K562 (cell line): Measurements from ENCODE around the gene ATAD3B. TPM values are rescaled to one million over a fixed set of nuclear protein-coding genes. Genes with fewer than 3 reads are reported as not detected.

Experiments used
- KDM4B ChIP-seq, 2 experiments: fragments of 450-650 bp in 1 of 2; sonication (generic) in 1 of 2; IDR thresholded peaks; 2 replicates each; pipeline ENCODE4 v1.6.1; 2016 to 2017; ENCODE audit warnings: borderline replicate concordance in 2 of 2, antibody characterized with exemption in 1 of 2, low read depth in 1 of 2, mild to moderate bottlenecking in 1 of 2
- NR2C2 ChIP-seq, 2 experiments: fragments of 200-800 bp in 1 of 2; sonication (Bioruptor generic) in 1 of 2; sonication (generic) in 1 of 2; formaldehyde crosslinking in 1 of 2; IDR thresholded peaks; 2 replicates each; pipeline versions ENCODE4 v1.6.1 to v1.8.0; 2016 to 2022; ENCODE audit warnings: mild to moderate bottlenecking in 1 of 2, missing compliant biosample characterization in 1 of 2, missing genetic modification characterization in 1 of 2, missing genetic modification reagents in 1 of 2
- NRF1 ChIP-seq, 2 experiments: fragments of 450-650 bp; IDR thresholded peaks in 1 of 2; conservative IDR thresholded peaks in 1 of 2; 2 replicates each; pipeline ENCODE4 v1.6.1; 2014; ENCODE audit warnings: mild to moderate bottlenecking in 2 of 2
- SAP30 ChIP-seq: fragments of 200-600 bp; sonication (generic); IDR thresholded peaks from 2 replicates; pipeline ENCODE4 v1.6.1; 2012; ENCODE audit warnings: borderline replicate concordance, low read depth, mild to moderate bottlenecking, moderate library complexity, low read length, control low read depth, inconsistent platforms; ENCODE audit not compliant: insufficient read depth, poor library complexity, severe bottlenecking
- SIRT6 ChIP-seq: IDR thresholded peaks from one replicate; pipeline ENCODE4 v1.6.1; 2012; ENCODE audit warnings: low read depth, mild to moderate bottlenecking, control low read depth, inconsistent platforms, low read length, moderate library complexity
- TAF15 ChIP-seq: fragments of 200-400 bp; formaldehyde crosslinking; IDR thresholded peaks from 2 replicates; pipeline ENCODE4 v1.6.1; 2017; ENCODE audit warnings: mild to moderate bottlenecking, low read depth, low read length, moderate library complexity
- TSC22D4 ChIP-seq: fragments of 450-650 bp; IDR thresholded peaks from 2 replicates; pipeline ENCODE4 v1.6.1; 2016; ENCODE audit warnings: missing genetic modification characterization, missing biosample characterization, control low read depth
- VEZF1 ChIP-seq: fragments of 200-800 bp; sonication (Bioruptor generic); IDR thresholded peaks from 2 replicates; pipeline ENCODE4 v1.6.1; 2017; ENCODE audit warnings: missing genetic modification characterization, missing compliant biosample characterization
- ZNF436 ChIP-seq: fragments of 250-450, 450-650 bp; sonication (Bioruptor Pico); formaldehyde crosslinking; IDR thresholded peaks from 2 replicates; pipeline ENCODE4 v1.7.0; 2020; ENCODE audit warnings: mild to moderate bottlenecking
- ZNF57 ChIP-seq: fragments of 450-650 bp; formaldehyde crosslinking; IDR thresholded peaks from 2 replicates; pipeline ENCODE4 v1.4.0; 2020; ENCODE audit warnings: mild to moderate bottlenecking, moderate library complexity
- ZNF76 ChIP-seq: fragments of 250-450 bp; sonication (Bioruptor Pico); IDR thresholded peaks from 2 replicates; pipeline ENCODE4 v1.4.0; 2020; ENCODE audit warnings: mild to moderate bottlenecking, moderate library complexity, borderline replicate concordance
- polyA plus RNA-seq, 8 experiments: library from polyadenylated mRNA; depleted of rRNA in 4 of 8; stranded (reverse) in 5 of 8; unstranded in 3 of 8; fragments of >200 nt; fragmentation: Nextera tagmentation in 2 of 8; fragmentation: Illumina TruSeq in 1 of 8; extraction: Ambion mirVana in 2 of 8; extraction: Trizol in 1 of 8; gene quantifications; 2 replicates each; pipeline versions ENCODE4 v1.2.1 to v1.2.3, GENCODE V29; 2011 to 2014; ENCODE audit warnings: inconsistent platforms in 1 of 8, missing spikeins in 1 of 8
- total RNA-seq, 7 experiments: library from RNA; depleted of rRNA in 6 of 7; stranded (reverse); fragments of >200 nt in 6 of 7; fragmentation: Illumina TruSeq in 2 of 7; extraction: Trizol in 2 of 7; gene quantifications; 2 replicates each; pipeline versions ENCODE4 v1.2.1 to v1.2.3, GENCODE V29; 2011 to 2021; ENCODE audit warnings: low replicate concordance in 1 of 7
- TF ChIP-seq, protein P1 (sequence below), 2 experiments: fragments of 450-650 bp in 1 of 2; sonication (generic) in 1 of 2; formaldehyde crosslinking in 1 of 2; IDR thresholded peaks; 2 replicates each; pipeline versions ENCODE4 v1.7.1 to v1.9.0; 2016 to 2022; ENCODE audit warnings: inconsistent platforms in 1 of 2, mild to moderate bottlenecking in 1 of 2, missing genetic modification reagents in 1 of 2
- TF ChIP-seq, protein P2 (sequence below): sonication (generic); formaldehyde crosslinking; IDR thresholded peaks from 2 replicates; pipeline ENCODE4 v1.8.0; 2022; ENCODE audit warnings: mild to moderate bottlenecking, missing genetic modification reagents

ATAD3B gene
- total and polyA plus RNA-seq, 9 of the 15 experiments (the other 6 are each of a cell fraction or from before 2014, with no cell fraction given), result 0.07 to 113 (median 27.7) TPM

DNA sequence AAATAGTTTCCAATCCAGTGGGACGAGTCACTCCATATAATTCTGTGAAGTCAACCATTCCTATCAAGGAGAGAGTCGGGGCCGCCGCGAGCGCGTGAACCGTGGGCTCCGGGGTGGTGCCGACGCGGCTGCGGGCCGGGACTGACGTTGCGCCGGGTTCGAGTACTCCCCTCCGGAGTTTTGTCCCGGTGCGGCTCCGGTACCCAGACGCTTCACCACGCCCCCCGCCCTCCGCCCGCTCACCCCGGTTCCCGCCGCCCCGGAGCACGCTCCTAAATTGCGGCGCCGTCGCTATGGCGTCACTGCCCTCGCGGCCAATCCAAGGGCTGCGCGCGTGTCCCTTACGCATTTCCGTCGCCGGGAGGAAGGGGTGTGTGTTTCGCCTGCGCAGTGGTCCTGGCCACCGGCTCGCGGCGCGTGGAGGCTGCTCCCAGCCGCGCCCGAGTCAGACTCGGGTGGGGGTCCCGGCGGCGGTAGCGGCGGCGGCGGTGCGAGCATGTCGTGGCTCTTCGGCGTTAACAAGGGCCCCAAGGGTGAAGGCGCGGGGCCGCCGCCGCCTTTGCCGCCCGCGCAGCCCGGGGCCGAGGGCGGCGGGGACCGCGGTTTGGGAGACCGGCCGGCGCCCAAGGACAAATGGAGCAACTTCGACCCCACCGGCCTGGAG is at the start of gene ATAD3B (continued):
- TF ChIP-seq SAP30 (peak; percentile 79), NRF1 (conservative IDR thresholded peaks at IDR 0.05 in 1 of 2, IDR thresholded peaks at IDR 0.05 in 1 of 2) (peak; percentile 93 to 94), VEZF1 (CRISPR knock-in tag) (peak; percentile 93), ZNF76 (no peak), KDM4B (IDR thresholded peaks at IDR 0.05; ENCODE audit: borderline replicate concordance in 2 of 2, low read depth in 1 of 2) (peak in 1 of 2 experiments; percentile 83; a peak in 2 of 4 replicates), SIRT6 (no peak), ZNF436 (CRISPR knock-in tag) (no peak), NR2C2 (CRISPR knock-in tag; IDR thresholded peaks at IDR 0.05) (peak; percentile 70; the same call in 1 of the 2 replicates), NR2C2 (tag; IDR thresholded peaks at IDR 0.05) (peak; percentile 82), TSC22D4 (tag) (no peak), ZNF57 (no peak), TAF15 (no peak)
- TF ChIP-seq, protein P1, sequence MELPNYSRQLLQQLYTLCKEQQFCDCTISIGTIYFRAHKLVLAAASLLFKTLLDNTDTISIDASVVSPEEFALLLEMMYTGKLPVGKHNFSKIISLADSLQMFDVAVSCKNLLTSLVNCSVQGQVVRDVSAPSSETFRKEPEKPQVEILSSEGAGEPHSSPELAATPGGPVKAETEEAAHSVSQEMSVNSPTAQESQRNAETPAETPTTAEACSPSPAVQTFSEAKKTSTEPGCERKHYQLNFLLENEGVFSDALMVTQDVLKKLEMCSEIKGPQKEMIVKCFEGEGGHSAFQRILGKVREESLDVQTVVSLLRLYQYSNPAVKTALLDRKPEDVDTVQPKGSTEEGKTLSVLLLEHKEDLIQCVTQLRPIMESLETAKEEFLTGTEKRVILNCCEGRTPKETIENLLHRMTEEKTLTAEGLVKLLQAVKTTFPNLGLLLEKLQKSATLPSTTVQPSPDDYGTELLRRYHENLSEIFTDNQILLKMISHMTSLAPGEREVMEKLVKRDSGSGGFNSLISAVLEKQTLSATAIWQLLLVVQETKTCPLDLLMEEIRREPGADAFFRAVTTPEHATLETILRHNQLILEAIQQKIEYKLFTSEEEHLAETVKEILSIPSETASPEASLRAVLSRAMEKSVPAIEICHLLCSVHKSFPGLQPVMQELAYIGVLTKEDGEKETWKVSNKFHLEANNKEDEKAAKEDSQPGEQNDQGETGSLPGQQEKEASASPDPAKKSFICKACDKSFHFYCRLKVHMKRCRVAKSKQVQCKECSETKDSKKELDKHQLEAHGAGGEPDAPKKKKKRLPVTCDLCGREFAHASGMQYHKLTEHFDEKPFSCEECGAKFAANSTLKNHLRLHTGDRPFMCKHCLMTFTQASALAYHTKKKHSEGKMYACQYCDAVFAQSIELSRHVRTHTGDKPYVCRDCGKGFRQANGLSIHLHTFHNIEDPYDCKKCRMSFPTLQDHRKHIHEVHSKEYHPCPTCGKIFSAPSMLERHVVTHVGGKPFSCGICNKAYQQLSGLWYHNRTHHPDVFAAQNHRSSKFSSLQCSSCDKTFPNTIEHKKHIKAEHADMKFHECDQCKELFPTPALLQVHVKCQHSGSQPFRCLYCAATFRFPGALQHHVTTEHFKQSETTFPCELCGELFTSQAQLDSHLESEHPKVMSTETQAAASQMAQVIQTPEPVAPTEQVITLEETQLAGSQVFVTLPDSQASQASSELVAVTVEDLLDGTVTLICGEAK (IDR thresholded peaks at IDR 0.05), result peak; percentile 94
- TF ChIP-seq, protein P1 (CRISPR knock-in tag; IDR thresholded peaks at IDR 0.05), result no peak
- TF ChIP-seq, protein P2, sequence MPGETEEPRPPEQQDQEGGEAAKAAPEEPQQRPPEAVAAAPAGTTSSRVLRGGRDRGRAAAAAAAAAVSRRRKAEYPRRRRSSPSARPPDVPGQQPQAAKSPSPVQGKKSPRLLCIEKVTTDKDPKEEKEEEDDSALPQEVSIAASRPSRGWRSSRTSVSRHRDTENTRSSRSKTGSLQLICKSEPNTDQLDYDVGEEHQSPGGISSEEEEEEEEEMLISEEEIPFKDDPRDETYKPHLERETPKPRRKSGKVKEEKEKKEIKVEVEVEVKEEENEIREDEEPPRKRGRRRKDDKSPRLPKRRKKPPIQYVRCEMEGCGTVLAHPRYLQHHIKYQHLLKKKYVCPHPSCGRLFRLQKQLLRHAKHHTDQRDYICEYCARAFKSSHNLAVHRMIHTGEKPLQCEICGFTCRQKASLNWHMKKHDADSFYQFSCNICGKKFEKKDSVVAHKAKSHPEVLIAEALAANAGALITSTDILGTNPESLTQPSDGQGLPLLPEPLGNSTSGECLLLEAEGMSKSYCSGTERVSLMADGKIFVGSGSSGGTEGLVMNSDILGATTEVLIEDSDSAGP (CRISPR knock-in tag), result no peak
